GM13976 (cell line): ENCODE data around the gene PIK3R2.
"Not testable (repeated sequence)": the region's sequence is repeated elsewhere in the genome, so short reads cannot be mapped to it uniquely, and the experiment has no call there.

Source experiments
- DNase-seq: peaks from one replicate; pipeline ENCODE4 v3.0.0; 2012; ENCODE audit warnings: low spot score
- CTCF ChIP-seq: IDR thresholded peaks from 2 replicates; pipeline ENCODE4 v1.5.1; 2012; ENCODE audit warnings: borderline replicate concordance, mild to moderate bottlenecking; ENCODE audit not compliant: insufficient read depth; ENCODE audit errors: extremely low read depth, missing control alignments, control extremely low read depth
- in situ Hi-C: fragments of 300-500 bp; cut with MboI; formaldehyde crosslinking; loops from one replicate; pipeline ENCODE4 v1.12.0; 2022; ENCODE audit warnings: low sequenced_read_pairs, mixed read lengths, inconsistent platforms; ENCODE audit not compliant: unreplicated experiment

PIK3R2 gene

GRCh38 chr19:18157465-18158063 lies 4.6 kb downstream of the PIK3R2 start:
- in situ Hi-C loops: no loop called here
- DNase-seq: no peak
- no peak for TF ChIP-seq CTCF

- no peak for TF ChIP-seq CTCF
- no peak for DNase-seq
These were observed 5.5 kb downstream of the PIK3R2 start for GRCh38 chr19:18158467-18158866.

GRCh38 chr19:18159059-18159616 lies 6.2 kb downstream of the PIK3R2 start:
- in situ Hi-C loops, DNase-seq: not testable (repeated sequence)

More at GRCh38 chr19:18158467-18158866, 5.5 kb downstream of the PIK3R2 start:
- in situ Hi-C loops: no loop called here

GRCh38 chr19:18159810-18160209 lies 6.8 kb downstream of the PIK3R2 start:
- no peak for DNase-seq
- no peak for TF ChIP-seq CTCF
- in situ Hi-C loops: no loop called here

GRCh38 chr19:18160493-18160970 lies 7.6 kb downstream of the PIK3R2 start:
- no peak for TF ChIP-seq CTCF
- in situ Hi-C loops: no loop called here
- DNase-seq: no peak

- in situ Hi-C loops: no loop called here
- DNase-seq: peak; percentile 95
These were observed 8.1 kb downstream of the PIK3R2 start for GRCh38 chr19:18160971-18161635.

More at GRCh38 chr19:18160971-18161635, 8.1 kb downstream of the PIK3R2 start:
- peak; percentile 100 for TF ChIP-seq CTCF
